Occipital lobe (tissue), 2 donors: ENCODE measurements around the gene PROM1. TPM values are rescaled to one million over a fixed set of nuclear protein-coding genes. Genes with fewer than 3 reads are reported as not detected.

Source experiments
- DNase-seq: peaks from one replicate; lab custom pipeline; 2025; lab: John Stamatoyannopoulos, UW
- total RNA-seq: library from RNA; depleted of rRNA; stranded (reverse); fragments of >200 nt; gene quantifications from one replicate; pipeline ENCODE4 v1.2.3, GENCODE V29; 2014

PROM1 gene
- total RNA-seq, 1 donor from 2014 or later, result 43.5 TPM

DNA sequence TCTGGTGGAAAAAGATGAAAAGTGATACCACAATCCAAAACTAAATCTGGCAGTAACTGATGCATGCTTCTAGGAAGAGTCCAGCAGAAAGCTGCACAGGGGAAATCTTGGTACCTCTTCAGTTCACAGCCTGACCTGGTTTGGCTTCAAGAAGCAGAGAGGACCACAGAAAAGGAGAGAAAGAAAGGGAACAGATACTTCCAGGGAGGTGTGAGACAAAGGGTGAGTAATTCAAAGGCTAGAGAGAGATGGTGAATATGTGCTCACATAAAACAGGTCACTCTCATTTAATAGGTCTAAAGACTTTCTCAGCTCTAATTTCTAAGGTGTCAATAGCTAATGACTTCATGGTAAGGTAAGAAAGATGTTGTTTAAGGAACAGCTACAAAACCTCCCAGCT, 132.0 kb downstream of the PROM1 start:
- no peak for DNase-seq

DNA sequence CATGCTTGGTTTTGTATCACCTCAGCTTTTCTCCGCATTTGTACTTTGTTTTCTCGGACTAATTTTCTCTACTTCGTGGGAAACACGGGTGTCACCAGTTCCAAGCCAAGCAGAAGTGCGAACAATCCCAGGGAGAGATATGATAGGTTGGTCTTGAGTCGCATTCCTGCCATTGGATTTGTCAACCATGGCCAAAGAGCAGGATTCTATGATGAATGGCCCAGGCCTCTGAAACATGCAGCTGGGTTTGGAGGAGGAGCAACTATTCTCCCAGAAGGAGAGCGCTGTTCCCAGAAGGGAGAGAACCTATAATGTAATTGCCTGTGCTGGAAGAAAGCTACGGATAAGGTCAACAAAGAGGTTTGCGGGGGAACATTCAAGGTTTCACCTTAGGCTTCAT, 135.0 kb downstream of the PROM1 start:
- no peak for DNase-seq

DNA sequence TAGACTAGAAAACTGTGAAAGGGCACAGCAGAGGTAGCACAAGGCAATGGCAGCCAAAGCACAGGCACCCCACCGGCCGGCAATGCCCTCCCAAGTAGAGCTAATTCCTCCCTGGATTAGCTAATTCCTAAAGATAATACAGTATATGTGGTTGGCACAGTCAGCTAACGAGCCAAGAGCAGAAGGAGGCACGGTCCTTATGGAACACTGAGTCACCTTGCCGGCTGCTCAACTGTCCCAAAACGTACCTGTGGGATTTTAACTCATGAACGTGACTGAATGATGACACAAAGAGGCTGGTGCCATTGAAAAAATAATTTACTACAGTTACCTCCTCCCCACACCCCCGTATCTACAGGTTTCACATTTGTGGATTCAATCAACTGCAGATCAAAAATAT, 136.1 kb downstream of the PROM1 start:
- DNase-seq, result no peak

DNA sequence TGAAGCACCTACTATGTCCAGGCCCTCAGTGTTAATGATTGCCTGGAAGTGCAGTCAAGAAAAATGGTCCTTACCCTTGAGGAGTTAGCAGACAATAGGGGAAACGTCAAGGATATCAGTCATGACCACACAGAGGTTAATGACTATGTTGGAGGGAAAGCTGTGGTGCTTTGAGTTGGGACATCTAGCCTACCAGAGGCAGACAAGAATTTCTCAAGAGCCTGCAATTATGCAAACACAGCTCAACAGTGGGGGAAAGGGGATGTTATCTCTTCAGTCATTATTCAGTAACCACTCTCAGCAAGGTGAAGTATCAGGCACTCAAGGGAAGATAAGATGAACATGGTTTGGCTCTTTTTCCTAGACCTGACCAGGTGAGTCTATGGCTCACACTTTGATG, 138.3 kb downstream of the PROM1 start:
- DNase-seq, result no peak

DNA sequence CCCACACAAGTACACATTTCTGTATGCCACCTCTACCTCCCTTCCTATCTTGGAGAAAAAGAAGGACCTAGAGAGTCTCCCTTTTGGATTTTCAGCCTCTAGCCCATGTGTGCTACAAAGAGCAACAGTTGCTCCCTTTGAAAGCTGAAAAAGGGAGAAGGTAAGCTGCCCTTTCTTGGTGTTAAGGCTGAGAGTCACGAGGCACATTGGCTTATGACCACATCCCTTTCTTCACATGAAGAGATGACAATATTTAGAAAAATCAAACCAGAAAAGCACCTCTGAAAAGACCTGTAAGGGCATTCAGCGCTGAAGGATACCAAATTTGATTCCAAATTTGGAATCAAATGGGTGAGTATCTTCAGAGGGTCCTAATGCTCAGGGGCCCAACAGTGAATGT, 138.9 kb downstream of the PROM1 start:
- no peak for DNase-seq

DNA sequence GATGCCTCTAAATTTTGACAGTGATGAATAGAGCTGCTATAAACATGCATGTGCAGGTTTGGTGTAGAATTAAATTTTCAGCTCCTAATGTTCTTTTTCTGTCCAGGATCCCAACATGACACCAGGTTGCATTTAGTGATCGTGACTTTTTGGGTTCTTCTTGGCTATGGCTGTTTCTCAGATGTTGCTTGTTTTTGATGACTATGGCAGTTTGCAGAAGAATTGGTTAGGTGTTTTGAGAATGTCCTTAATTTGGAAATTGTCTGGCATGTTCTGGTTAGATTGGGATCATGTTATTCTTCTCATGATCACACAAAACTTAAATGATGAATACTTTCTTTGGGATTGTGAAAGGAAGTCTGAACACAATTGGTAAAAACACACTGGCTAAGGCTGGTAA, 141.5 kb downstream of the PROM1 start:
- no peak for DNase-seq

DNA sequence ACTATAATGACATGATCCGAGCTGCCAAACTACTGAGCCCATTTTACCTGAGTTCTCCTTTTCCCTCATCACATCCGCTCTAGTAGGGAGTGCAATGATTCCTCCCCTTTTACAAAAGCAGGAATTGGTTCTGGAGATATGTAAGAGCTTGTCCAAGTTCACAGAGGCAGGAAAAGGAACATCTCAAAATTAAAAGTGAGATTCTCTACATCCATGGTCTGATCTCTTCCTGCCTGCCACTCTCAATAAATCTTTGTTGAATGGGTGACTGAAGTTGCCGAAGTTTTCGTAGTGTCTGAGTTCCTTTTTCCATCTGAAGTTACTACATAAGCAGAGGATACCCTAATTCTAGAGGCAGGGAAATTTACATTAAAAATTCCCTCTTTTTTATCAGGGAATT, 145.2 kb downstream of the PROM1 start, which contains the start of gene FGFBP1:
FGFBP1 (minus strand) TSS at position 101 of the 400 bp plus-strand sequence. CDS start 2,108 bp downstream, outside the sequence.
- no peak for DNase-seq

DNA sequence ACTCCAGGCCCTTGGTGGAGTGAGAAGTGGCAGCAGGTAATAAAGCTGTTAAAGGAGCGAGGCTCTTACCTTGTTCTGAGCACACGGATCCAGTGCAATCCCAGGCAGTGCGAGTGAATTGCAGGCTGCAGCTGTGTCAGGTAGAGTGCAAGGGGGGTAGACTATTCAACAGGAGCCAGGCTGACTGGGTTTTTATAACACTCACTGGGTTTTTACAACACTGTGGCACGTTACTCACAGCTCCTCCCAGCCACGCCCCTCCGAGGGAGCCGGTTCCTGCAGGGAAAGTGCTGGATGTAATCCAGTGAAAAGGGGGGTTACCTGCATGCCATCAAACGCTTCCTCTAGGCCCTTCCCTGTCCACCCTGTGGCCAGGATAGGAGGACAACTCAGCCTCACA, 145.6 kb downstream of the PROM1 start:
- no peak for DNase-seq

DNA sequence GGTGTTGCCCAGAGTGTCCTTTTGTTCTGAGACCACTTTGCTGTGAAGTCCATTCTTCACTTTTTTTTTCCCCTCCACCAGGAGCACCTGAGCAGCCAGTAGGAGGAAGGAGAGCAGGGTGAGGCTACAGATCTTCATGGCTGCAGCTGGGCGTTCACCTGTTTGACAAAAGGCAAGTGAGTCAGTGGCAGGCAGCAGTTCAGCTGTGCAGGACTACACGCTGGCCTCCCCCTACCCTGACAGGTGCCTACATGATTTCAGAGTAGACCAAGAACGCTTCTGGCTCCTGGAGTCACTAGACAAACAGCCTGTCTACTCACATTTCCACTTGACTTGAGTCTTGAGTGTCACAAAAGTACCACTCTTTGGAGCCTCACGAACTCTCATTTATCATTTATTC, 147.3 kb downstream of the PROM1 start:
- no peak for DNase-seq

DNA sequence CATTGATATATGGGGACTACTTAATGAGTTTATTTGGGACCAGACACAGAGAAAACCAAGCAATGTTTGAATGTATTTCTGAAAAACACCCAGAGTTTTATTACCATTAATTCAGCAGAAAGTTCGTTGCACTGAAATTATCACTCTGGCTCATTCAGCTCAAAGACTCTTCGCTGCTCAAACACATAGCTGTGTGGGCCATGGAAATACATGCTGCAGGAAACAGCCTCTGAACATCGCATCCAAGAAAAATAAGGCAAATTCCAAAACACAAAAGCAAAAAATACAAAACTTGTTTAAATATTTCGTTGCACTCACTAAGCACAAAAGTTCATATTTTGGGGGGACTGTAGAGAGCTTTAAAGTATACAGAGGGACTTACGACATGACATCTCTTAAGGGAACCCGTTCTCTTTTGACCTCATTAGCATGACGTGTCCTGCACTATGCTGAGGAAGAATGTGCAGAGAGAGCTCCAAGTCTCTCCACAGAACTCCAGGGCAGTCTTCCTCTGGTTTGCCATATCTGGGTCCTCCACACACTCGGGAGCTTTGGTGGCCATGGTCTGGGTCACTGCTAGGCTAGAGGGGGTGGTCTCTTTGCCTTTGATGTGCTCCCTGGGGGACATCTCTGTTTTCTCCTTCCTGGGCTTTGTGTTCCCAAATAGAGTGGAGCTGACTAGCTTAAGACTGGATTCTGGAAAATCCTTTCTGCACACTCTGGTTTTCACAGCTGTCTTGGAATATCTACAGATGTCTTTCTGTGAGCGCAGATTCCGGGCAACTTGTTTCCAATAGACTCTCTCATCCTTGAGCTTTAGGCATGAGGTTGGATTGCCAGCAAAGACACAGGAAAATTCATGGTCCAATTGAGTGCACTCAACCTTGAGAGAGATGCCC, 148.1 kb downstream of the PROM1 start:
- no peak for DNase-seq

DNA sequence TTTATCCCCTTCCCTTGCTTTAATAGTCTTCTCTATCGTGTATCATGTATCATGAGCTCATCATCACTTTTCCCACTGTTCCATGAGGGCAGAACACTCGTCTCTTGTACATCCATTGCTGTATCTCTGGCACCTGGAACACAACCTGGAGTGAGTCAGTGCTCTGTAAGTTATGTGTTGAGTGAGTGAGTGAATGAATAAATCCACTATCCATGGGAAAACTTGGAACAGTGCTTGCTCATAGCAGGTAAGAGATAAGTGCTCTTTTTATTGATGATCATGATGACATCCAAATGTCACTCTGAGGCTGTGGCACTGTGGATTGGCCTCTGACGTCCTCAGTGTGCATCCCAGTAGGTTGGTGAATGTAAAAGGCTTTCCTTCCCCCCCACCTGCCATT, 149.6 kb downstream of the PROM1 start:
- no peak for DNase-seq

DNA sequence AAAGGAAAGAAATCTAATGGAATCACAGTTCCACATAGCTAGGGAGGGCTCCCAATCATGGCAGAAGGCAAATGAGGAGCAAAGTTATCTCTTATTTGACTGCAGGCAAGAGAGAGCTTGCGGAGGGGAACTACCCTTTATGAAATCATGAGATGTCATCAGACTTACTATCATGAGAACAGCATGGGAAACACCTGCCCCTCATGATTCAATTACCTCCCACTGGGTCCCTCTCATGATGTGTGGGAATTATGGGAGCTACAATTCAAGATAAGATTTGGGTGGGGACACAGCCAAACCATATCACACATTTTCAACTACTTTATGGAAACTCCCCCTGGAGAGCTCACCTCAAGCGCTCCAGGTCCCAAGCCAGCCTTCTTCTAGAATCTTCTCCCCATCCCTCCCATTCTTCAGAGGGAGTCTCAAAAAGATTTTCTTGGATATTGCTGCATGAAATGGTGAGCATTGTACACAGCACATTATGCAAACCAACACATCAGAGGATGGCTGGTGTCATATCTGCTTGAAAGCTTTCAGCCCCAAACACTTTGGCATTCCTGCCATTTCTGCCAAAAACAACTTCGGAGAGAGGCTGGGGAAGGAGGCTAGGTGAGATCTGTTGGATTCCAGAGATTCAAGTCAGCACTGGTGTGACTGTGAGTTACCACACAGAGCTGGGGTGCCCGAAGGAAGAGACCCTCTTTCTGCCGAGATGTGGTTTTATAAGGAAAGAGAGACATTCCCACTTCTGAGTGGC, 152.2 kb downstream of the PROM1 start:
- DNase-seq, result no peak

DNA sequence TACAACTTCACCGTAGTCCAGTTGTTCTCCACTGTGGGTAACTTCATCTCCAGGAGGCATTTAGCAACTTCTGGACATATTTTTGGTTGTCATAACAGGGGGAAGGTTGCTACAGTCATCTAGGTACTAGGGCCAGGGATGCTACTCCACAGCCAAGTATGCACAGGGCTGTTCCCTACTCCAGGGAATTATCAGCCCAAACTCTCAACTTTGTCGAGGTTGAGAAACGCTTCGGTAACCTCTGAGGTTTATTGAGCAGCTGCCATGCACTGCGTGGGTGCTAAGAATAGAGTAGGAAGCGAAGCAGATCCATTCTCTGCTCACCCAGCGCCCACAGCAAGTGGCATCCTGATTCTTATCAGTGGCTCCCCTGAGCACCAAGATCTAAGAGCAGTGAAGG, 153.5 kb downstream of the PROM1 start:
- no peak for DNase-seq

DNA sequence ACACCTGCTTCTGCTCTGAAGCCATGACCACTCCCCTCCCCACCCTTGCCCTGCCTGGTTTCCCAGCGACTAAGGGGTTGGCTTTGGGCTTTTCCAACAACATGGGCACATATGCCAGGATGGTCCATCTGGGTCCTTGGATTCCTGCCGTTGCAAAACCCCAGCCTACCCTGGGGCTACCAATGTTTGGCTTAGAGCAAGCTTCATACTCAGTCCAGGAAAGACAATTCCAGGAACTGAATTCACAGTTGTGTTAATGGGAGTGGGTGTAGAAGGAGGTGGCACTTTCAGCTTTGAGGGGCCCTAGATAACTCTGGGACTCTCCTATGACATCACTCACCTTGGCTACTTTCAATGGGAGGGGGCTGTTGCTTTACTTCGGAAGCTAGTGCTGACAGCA, 154.3 kb downstream of the PROM1 start:
- DNase-seq, result no peak

DNA sequence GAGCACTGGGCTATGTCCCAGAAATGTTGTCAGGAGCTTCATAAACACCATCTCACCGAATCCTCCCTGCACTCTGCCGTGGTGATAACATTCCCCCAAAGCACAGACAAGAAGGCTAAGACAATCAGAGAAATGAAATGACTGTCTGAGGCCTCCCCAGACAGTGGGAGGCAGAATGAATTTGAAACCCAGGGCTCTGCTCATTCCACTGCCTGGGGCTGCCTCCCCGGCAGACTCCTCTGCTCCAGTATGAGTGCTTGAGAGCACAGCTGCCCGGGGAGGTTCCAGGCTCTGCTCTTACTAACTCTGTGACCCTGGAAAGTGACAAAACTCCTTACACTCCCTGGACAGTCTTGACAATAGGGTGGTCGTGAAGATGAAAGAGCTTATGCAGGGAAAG, 154.9 kb downstream of the PROM1 start:
- DNase-seq, result no peak

DNA sequence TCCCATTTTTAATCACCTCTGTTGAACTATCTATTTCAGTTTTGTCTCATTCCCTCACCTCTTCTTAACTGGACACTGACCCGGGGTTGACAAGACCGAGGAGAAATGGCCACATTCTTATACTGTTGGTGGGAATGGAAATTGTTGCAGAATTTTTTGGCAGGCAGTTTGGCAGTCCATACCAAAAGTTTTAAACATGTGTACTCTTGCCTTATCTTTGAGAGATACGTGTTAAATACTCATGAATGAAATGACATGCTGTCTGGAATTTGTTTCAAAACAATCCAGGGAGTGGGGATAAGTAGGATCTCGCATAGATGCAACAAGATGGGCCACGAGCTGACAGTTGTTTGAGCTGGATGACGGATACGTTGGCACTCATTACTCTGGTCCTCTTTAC, 157.3 kb downstream of the PROM1 start:
- no peak for DNase-seq

DNA sequence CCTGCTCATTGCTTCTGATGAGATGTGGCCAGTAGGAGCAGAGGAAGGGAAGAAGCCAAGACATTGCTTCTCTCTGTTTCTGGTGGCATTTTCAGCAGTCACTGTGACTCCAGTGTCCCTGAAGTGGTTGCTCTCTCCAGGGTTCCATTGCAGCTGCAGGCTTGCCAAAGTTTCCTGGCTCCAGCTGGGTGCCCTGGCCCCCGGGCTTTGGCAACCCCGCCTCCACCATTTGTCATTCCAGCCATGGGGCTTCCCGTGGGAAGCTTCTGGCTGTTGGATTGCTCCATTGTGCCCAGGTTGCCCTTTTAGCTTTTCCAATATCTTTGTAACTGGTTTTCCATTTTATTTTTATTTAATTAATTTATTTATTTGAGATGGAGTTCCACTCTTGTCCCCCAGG, 158.0 kb downstream of the PROM1 start:
- no peak for DNase-seq

DNA sequence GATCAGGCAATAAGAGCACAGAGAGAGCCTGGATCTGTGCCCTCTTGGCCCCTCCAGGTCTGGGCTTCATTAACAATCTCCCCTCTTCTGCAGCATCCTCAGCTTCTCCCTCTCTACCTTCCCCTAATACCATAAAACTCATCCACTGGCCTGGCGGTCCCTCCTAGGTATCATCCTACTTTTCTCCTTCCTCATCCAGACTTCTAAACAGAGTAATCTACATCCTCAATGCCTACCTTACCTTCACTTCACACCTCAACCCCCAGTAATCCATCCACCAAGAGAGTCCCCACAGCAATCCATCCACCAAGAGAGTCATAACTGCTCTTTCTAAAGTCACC, 162.3 kb downstream of the PROM1 start:
- DNase-seq, result no peak

DNA sequence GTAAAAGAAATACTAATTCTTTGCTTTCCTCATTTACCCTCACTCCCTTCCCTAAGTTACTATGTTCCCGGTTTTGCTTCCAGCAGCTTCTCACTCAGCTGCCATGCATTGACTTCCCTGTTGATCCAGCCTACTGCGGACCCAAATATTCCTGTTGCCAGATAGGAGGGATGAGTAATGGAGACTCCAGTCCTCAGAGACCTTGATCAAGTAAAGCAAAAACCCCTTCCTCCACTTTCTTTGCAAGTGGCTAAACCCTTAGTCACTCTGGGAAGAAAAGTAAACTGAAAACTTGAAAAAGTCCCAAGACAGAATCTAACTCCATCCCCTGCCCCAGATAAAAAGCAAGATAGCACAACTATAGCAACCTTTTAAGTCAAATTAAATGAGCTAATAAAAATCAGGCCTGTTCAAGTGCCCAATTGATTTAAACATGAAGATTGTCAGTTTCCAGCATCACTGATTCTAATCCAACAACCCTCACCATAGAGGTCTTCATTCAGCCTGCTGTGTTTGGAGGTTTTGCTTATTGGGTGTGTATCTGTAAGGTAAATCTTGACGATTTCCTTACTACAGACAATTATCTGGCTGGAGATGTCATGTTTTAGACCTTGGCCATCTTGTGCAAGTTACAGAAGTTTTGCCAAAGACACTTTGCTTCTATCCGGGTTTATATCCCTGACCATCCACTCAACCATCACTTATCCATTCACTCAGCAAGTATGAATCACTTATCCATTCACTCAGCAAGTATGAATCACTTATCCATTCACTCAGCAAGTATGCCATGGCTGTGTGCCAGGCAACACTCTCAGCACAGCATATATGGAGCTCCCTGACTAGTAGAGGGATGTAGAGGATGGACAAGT, 162.9 kb downstream of the PROM1 start:
- peak; percentile 22 for DNase-seq

DNA sequence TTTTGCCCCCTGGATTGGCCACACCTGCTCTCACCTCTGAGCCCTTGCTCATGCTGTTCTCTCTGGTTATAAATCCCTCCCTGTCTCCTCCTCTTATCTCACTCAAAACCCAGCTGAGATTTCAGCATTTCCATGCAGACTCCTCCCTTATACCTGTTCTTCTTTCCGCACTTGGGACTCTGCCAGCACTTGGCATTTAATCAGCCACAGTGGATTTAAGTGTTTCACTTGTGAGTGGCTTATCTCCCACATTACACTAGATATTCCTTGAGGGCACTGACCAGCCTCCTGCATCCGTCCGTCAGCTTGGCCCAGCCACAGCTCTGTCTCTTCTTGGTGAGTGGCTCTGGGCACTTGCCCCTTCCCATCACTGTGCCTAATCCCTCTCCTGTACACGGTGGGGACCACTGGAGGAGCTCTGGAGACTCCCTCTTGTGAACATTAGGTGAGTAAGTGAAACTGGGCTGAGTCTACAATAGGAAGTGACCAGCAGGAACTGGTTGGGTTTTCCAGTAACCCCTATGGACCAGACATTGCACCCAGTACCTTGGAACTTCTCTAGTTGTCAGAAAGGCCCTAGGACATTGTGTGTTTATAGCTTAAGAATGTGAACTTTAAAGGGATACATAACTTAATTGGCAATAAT, 165.2 kb downstream of the PROM1 start:
- no peak for DNase-seq
